ENCODE measurements around the gene UGT1A3.
A peak's percentile ranks its signal among the peaks of the same experiment; 100 is the strongest.
"Not testable (repeated sequence)": the region's sequence is repeated elsewhere in the genome, so short reads cannot be mapped to it uniquely, and the experiment has no call there.

Gene UGT1A3

GRCh38 chr2:233740870-233741269, 12.0 kb downstream of the UGT1A3 start:
- FAIRE-seq (no peak), DNase-seq (ENCODE audit: insufficient read length, low spot score) (no peak)
- no peak for TF ChIP-seq SPI1 (IDR thresholded peaks at IDR 0.05; ENCODE audit: low read depth, low read length)
- TF ChIP-seq PAX5 (IDR thresholded peaks at IDR 0.05; ENCODE audit: insufficient read depth, low read length, severe bottlenecking): no peak
- no peak for TF ChIP-seq POU2F2 (IDR thresholded peaks at IDR 0.05; ENCODE audit: low read depth, low read length)
- TF ChIP-seq POLR2A (IDR thresholded peaks at IDR 0.05; ENCODE audit: low read depth, low read length): no peak
- TF ChIP-seq POLR2AphosphoS5 (IDR thresholded peaks at IDR 0.05; ENCODE audit: low read depth, low read length): no peak
- no peak for TF ChIP-seq TAF1 (IDR thresholded peaks at IDR 0.05; ENCODE audit: low read depth, low read length)

GRCh38 chr2:233743464-233744259, 14.8 kb downstream of the UGT1A3 start:
- DNase-seq (ENCODE audit: insufficient read length, low spot score): no peak
- FAIRE-seq: no peak

GRCh38 chr2:233745073-233745755, 16.4 kb downstream of the UGT1A3 start:
- peak; percentile 47 for FAIRE-seq
- DNase-seq (ENCODE audit: insufficient read length, low spot score): no peak
- TF ChIP-seq SPI1 (IDR thresholded peaks at IDR 0.05; ENCODE audit: low read depth, low read length): no peak
- TF ChIP-seq POU2F2 (IDR thresholded peaks at IDR 0.05; ENCODE audit: low read depth, low read length): no peak
- TF ChIP-seq TAF1 (IDR thresholded peaks at IDR 0.05; ENCODE audit: low read depth, low read length): no peak
- TF ChIP-seq POLR2A (IDR thresholded peaks at IDR 0.05; ENCODE audit: low read depth, low read length): no peak
- TF ChIP-seq POLR2AphosphoS5 (IDR thresholded peaks at IDR 0.05; ENCODE audit: low read depth, low read length): no peak

More at GRCh38 chr2:233743464-233744259, 14.8 kb downstream of the UGT1A3 start:
- TF ChIP-seq PAX5 (IDR thresholded peaks at IDR 0.05; ENCODE audit: insufficient read depth, low read length, severe bottlenecking) (no peak), POLR2AphosphoS5 (IDR thresholded peaks at IDR 0.05; ENCODE audit: low read depth, low read length) (no peak), SPI1 (IDR thresholded peaks at IDR 0.05; ENCODE audit: low read depth, low read length) (no peak), POLR2A (IDR thresholded peaks at IDR 0.05; ENCODE audit: low read depth, low read length) (no peak), POU2F2 (IDR thresholded peaks at IDR 0.05; ENCODE audit: low read depth, low read length) (no peak), TAF1 (IDR thresholded peaks at IDR 0.05; ENCODE audit: low read depth, low read length) (no peak)

- not testable (repeated sequence) for FAIRE-seq; DNase-seq (ENCODE audit: insufficient read length, low spot score)
Observed at GRCh38 chr2:233745838-233746237, 17.0 kb downstream of the UGT1A3 start.

GRCh38 chr2:233746475-233747282, 17.8 kb downstream of the UGT1A3 start:
- TF ChIP-seq PAX5 (IDR thresholded peaks at IDR 0.05; ENCODE audit: insufficient read depth, low read length, severe bottlenecking) (no peak), SPI1 (IDR thresholded peaks at IDR 0.05; ENCODE audit: low read depth, low read length) (no peak), POU2F2 (IDR thresholded peaks at IDR 0.05; ENCODE audit: low read depth, low read length) (no peak), POLR2AphosphoS5 (IDR thresholded peaks at IDR 0.05; ENCODE audit: low read depth, low read length) (no peak), POLR2A (IDR thresholded peaks at IDR 0.05; ENCODE audit: low read depth, low read length) (no peak), TAF1 (IDR thresholded peaks at IDR 0.05; ENCODE audit: low read depth, low read length) (no peak)

GRCh38 chr2:233747283-233747544, 18.4 kb downstream of the UGT1A3 start:
- FAIRE-seq: no peak
- DNase-seq (ENCODE audit: insufficient read length, low spot score): no peak
- no peak for TF ChIP-seq PAX5 (IDR thresholded peaks at IDR 0.05; ENCODE audit: insufficient read depth, low read length, severe bottlenecking)

More at GRCh38 chr2:233746475-233747282, 17.8 kb downstream of the UGT1A3 start:
- no peak for DNase-seq (ENCODE audit: insufficient read length, low spot score)
- no peak for FAIRE-seq

GRCh38 chr2:233750689-233751088, 21.8 kb downstream of the UGT1A3 start:
- FAIRE-seq; DNase-seq (ENCODE audit: insufficient read length, low spot score): not testable (repeated sequence)

- not testable (repeated sequence) for FAIRE-seq; DNase-seq (ENCODE audit: insufficient read length, low spot score)
Observed at GRCh38 chr2:233751212-233752009, 22.6 kb downstream of the UGT1A3 start.

GRCh38 chr2:233754872-233755611, 26.2 kb downstream of the UGT1A3 start:
- DNase-seq (ENCODE audit: insufficient read length, low spot score) (no peak), FAIRE-seq (no peak)
- TF ChIP-seq POU2F2 (IDR thresholded peaks at IDR 0.05; ENCODE audit: low read depth, low read length): no peak
- no peak for TF ChIP-seq POLR2A (IDR thresholded peaks at IDR 0.05; ENCODE audit: low read depth, low read length)
- no peak for TF ChIP-seq POLR2AphosphoS5 (IDR thresholded peaks at IDR 0.05; ENCODE audit: low read depth, low read length)
- TF ChIP-seq SPI1 (IDR thresholded peaks at IDR 0.05; ENCODE audit: low read depth, low read length): no peak
- TF ChIP-seq TAF1 (IDR thresholded peaks at IDR 0.05; ENCODE audit: low read depth, low read length): no peak
- TF ChIP-seq PAX5 (IDR thresholded peaks at IDR 0.05; ENCODE audit: insufficient read depth, low read length, severe bottlenecking): no peak
